ENCODE measurements around the gene PIK3CA. TPM values are rescaled to one million over a fixed set of nuclear protein-coding genes. Genes with fewer than 3 reads are reported as not detected.

PIK3CA gene
- total RNA-seq, 1 experiment from 2014 or later, result 20.7 TPM

GRCh38 chr3:179279837-179280236 lies 131.7 kb downstream of the PIK3CA start:
- no peaks in the 10 kb centered on the region for H3K36me3 Mint-ChIP-seq (ENCODE audit: insufficient read depth, unreplicated experiment)
- H3K9me3 Mint-ChIP-seq (ENCODE audit: unreplicated experiment), result no peaks in the 10 kb centered on the region
- DNase-seq (ENCODE audit: unreplicated experiment), result no peak
- POLR2A ChIA-PET, result interaction anchor here (0.7 kb wide), 1 partner anchor 216 kb away, joined by 3 read pairs; no protein-coding TSS in a partner anchor
- H3K4me3 Mint-ChIP-seq (ENCODE audit: unreplicated experiment), result no peak overlapping the region
- no peak overlapping the region for H3K27ac Mint-ChIP-seq (ENCODE audit: low read depth, unreplicated experiment)
- H3K27me3 Mint-ChIP-seq (ENCODE audit: insufficient read depth, unreplicated experiment), result no peaks in the 10 kb centered on the region
- intact Hi-C loops (cut with micrococcal nuclease), result no loop called here
- no TSS peak for BruUV-seq (replicated peaks)
- CTCF ChIA-PET, result interaction anchor here (1.0 to 1.4 kb wide), 2 partner anchors 133 to 175 kb away, joined by 3 read pairs; no protein-coding TSS in a partner anchor
- TF ChIP-seq, protein P1, sequence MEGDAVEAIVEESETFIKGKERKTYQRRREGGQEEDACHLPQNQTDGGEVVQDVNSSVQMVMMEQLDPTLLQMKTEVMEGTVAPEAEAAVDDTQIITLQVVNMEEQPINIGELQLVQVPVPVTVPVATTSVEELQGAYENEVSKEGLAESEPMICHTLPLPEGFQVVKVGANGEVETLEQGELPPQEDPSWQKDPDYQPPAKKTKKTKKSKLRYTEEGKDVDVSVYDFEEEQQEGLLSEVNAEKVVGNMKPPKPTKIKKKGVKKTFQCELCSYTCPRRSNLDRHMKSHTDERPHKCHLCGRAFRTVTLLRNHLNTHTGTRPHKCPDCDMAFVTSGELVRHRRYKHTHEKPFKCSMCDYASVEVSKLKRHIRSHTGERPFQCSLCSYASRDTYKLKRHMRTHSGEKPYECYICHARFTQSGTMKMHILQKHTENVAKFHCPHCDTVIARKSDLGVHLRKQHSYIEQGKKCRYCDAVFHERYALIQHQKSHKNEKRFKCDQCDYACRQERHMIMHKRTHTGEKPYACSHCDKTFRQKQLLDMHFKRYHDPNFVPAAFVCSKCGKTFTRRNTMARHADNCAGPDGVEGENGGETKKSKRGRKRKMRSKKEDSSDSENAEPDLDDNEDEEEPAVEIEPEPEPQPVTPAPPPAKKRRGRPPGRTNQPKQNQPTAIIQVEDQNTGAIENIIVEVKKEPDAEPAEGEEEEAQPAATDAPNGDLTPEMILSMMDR (IDR thresholded peaks at IDR 0.05; ENCODE audit: unreplicated experiment), result no peak
- H3K4me1 Mint-ChIP-seq (ENCODE audit: insufficient read depth, unreplicated experiment), result no peaks in the 10 kb centered on the region

GRCh38 chr3:179281825-179282224 lies 133.7 kb downstream of the PIK3CA start:
- POLR2A ChIA-PET, result no interaction called here
- intact Hi-C loops (cut with micrococcal nuclease), result no loop called here
- DNase-seq (ENCODE audit: unreplicated experiment), result no peak
- BruUV-seq (replicated peaks), result no TSS peak
- Mint-ChIP-seq H3K27ac (ENCODE audit: low read depth, unreplicated experiment) (no peak overlapping the region), H3K36me3 (ENCODE audit: insufficient read depth, unreplicated experiment) (no peaks in the 10 kb centered on the region), H3K9me3 (ENCODE audit: unreplicated experiment) (no peaks in the 10 kb centered on the region), H3K4me3 (ENCODE audit: unreplicated experiment) (no peak overlapping the region), H3K4me1 (ENCODE audit: insufficient read depth, unreplicated experiment) (no peaks in the 10 kb centered on the region), H3K27me3 (ENCODE audit: insufficient read depth, unreplicated experiment) (no peaks in the 10 kb centered on the region)
- TF ChIP-seq, protein P1 (IDR thresholded peaks at IDR 0.05; ENCODE audit: unreplicated experiment), result no peak
- CTCF ChIA-PET, result interaction anchor here (0.7 kb wide), 1 partner anchor 20 kb away, joined by 3 read pairs; no protein-coding TSS in a partner anchor

DNA sequence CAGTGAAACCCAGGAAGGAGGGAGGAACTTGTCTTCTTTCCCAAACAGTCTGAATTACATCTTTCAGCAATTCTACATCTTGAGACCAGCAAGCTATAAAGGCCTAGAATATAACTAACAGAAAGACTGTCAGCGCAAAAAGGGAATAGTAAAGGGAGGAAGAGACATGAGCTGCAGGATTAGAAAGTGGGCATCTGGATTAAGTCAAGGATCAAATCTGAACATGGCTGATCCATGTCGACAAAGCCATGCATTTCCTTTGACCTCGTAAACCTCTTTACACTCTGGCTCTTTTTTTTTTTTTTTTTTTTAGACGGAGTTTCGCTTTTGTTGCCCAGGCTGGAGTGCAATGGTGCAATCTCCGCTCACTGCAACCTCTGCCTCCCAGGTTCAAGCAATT lies 138.2 kb downstream of the PIK3CA start:
- H3K4me3 Mint-ChIP-seq (ENCODE audit: unreplicated experiment), result no peak overlapping the region
- no peaks in the 10 kb centered on the region for H3K27me3 Mint-ChIP-seq (ENCODE audit: insufficient read depth, unreplicated experiment)
- no peaks in the 10 kb centered on the region for H3K9me3 Mint-ChIP-seq (ENCODE audit: unreplicated experiment)
- no peaks in the 10 kb centered on the region for H3K4me1 Mint-ChIP-seq (ENCODE audit: insufficient read depth, unreplicated experiment)
- intact Hi-C loops (cut with micrococcal nuclease), result no loop called here
- TF ChIP-seq, protein P1 (IDR thresholded peaks at IDR 0.05; ENCODE audit: unreplicated experiment), result no peak
- CTCF ChIA-PET, result no interaction called here
- no peaks in the 10 kb centered on the region for H3K36me3 Mint-ChIP-seq (ENCODE audit: insufficient read depth, unreplicated experiment)
- POLR2A ChIA-PET, result no interaction called here
- no TSS peak for BruUV-seq (replicated peaks)
- DNase-seq (ENCODE audit: unreplicated experiment), result no peak
- H3K27ac Mint-ChIP-seq (ENCODE audit: low read depth, unreplicated experiment), result no peak overlapping the region

GRCh38 chr3:179288845-179289244 lies 140.7 kb downstream of the PIK3CA start:
- ChIA-PET CTCF (interaction anchor here (0.6 to 2.4 kb wide), 3 partner anchors 15 to 25 kb away, joined by 3 to 9 read pairs (median 6); no protein-coding TSS in a partner anchor), POLR2A (interaction anchor here (1.2 kb wide), 1 partner anchor 8 kb away, joined by 3 read pairs; no protein-coding TSS in a partner anchor)
- no peak for DNase-seq (ENCODE audit: unreplicated experiment)
- Mint-ChIP-seq H3K36me3 (ENCODE audit: insufficient read depth, unreplicated experiment) (no peaks in the 10 kb centered on the region), H3K27ac (ENCODE audit: low read depth, unreplicated experiment) (no peak overlapping the region), H3K27me3 (ENCODE audit: insufficient read depth, unreplicated experiment) (no peaks in the 10 kb centered on the region), H3K9me3 (ENCODE audit: unreplicated experiment) (no peaks in the 10 kb centered on the region), H3K4me3 (ENCODE audit: unreplicated experiment) (no peak overlapping the region), H3K4me1 (ENCODE audit: insufficient read depth, unreplicated experiment) (no peaks in the 10 kb centered on the region)
- intact Hi-C loops (cut with micrococcal nuclease), result no loop called here
- no TSS peak for BruUV-seq (replicated peaks)
- TF ChIP-seq, protein P1 (IDR thresholded peaks at IDR 0.05; ENCODE audit: unreplicated experiment), result no peak
